Esophagus mucosa (tissue), 1 donor: Measurements from ENCODE around the gene BCOR. TPM values are rescaled to one million over a fixed set of nuclear protein-coding genes. Genes with fewer than 3 reads are reported as not detected.

Experiments
- ATAC-seq: fragments of 200-7000 bp; cut with Tn5 transposase; one replicate; pipeline ENCODE4 v1.9.1; 2020
- total RNA-seq: library from RNA; stranded (reverse); gene quantifications from one replicate; pipeline ENCODE4 v1.2.4, GENCODE V29; 2023
- donor health status: DM: yes; HTN: yes; CAD: no.

The BCOR gene
- total RNA-seq, 1 donor from 2014 or later, result 16.2 TPM

DNA sequence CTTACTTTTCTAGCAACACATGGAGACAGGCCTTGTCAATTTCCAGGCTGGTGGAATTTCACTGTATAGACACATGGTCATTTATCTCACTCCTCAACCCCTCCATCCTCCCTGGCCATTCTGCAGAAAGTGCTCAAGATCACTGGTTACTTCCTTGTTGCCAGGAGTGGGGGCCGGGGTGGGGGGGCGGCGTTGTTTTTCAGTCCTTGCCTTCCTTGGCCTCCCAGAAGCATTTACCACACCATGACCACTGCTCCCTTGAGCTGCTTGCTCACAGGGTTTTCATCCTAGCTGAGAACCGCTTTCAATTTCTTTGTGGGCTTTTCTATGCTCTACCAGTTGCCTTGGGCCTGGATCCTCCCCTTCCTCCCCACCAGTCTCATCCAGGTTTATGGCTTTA lies 14.1 kb upstream of the BCOR start:
- ATAC-seq, result no peak

GRCh38 chrX:40109288-40110008 lies 11.7 kb upstream of the BCOR start:
- ATAC-seq, result no peak

DNA sequence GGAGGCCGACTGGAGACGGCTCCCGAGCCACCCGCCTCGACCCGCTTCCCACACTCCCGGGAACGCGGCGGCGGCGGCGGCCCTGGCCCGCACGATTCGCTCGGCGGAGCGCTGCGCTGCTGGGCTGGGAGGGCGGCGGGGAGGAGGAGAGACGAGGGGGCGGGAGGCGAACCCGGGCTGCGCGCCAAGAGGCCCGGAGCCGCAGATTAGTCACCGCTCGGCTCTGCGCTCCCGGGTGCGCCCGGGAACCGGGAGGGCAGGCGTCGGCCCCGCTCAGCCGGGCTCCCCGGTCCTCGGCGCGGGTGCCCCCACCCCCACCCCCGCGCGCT lies 11.2 kb upstream of the BCOR start:
- ATAC-seq, result peak; percentile 73

DNA sequence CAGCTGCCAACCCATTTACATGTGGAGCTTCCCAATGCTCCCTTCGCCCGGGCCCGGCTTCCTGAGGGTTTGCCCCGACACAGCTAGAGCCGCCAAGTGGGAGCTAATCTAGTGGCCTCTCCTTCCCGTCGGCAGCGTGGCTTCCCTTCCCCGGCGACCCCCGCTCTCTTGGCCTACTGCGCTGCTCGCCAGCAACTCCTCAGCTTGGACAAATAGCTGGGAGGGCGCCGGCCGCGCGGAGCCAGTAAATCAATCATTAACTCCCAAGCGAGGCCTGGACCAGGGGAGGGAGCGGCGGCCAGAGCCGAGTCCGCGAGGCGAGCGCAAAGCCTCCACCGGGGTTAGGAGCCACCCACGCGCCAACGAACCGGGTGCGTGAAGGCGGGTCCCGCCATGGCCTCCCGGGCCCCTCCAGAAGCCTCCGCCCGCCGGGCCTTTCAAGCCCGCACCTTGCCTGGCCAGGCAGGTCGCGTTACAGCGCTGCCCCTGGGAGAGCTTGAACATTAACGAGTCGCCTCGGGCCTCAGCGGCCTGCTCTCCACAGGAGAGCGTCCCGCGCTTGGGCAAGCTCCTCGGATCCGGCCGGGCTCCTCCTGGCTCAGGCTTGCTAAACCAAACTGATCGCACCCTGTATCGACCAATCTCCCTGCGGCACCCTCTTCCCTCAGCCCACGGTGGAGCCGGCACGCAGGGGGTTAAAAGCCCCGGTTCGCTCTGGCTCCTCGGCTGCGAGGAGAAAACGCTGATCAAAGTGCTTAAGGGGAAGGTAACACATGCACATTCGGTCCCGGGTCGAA lies 10.6 kb upstream of the BCOR start:
- ATAC-seq, result peak; percentile 18

- ATAC-seq, result peak; percentile 56
Measured at GRCh38 chrX:40107291-40108161, 9.8 kb upstream of the BCOR start.

DNA sequence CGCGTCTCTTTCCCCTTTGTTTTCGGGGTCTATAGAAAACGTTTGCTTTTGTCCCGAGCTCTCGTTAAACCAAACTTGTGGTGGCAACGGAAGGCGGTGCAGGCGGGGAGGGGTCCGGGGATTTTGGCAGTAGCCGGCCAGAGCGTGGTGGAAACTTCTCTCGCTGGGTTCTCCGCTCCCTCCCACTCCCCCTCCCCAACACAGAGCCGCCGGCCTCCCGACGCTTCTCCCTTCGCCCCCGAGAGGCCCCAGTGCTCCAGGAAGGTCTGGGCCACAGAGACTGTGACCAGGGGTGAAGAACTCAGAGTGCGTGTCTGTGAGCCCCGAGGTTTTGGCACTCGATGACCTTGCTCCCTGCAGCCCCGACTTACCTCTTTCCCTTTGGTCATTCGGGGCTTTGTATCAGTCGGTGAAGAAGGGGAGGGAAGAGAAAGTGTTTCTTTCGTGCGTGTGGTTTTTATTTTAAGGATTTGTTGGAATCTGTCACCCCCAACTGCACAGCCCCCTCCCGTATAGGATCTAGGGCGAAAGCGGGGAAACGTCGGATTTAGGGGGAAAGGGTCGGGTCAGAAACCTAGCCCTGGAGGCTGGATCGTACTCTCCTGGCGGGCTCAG lies 9.0 kb upstream of the BCOR start:
- no peak for ATAC-seq

DNA sequence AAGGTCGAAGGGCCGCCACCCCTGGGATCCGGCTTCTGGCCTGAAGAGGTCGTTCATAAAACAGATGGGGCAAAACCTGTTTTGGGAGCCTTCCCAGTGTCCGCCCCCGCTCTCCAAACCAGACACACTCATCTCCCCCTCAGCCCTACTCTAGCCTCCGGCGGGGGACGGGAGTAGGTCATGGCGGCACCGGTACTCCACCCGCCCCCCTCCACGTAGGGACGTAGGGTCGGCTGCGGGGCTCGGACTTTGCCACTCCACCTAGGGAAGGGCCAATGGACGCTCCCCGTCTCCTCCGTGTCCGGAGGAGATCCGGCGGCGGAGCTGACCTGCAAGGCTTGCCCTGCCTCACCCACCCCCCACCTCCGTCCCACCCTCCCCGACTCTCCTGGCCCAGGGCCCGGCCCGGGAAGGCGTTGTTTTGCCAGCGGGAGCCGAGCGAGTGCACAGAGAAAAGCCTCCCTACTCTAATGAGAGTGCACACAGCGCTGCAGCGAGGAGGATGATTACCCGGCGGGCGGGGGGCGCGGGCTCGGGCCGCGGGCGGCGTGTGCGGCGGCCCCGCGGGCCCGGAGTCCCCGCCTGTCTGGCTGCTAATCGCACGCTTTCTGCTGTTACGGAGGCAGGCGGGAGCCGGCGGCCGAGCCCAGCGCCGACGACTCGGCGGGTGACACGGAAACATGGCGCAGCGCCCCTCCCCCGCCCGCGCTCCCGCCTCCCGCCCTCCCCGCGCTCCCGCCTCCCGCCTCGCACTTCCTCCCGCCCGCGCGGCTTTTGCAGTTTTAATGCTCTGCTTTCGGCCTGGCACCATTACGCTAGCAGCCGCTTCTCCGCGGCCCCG lies 8.3 kb upstream of the BCOR start:
- peak; percentile 7 for ATAC-seq

DNA sequence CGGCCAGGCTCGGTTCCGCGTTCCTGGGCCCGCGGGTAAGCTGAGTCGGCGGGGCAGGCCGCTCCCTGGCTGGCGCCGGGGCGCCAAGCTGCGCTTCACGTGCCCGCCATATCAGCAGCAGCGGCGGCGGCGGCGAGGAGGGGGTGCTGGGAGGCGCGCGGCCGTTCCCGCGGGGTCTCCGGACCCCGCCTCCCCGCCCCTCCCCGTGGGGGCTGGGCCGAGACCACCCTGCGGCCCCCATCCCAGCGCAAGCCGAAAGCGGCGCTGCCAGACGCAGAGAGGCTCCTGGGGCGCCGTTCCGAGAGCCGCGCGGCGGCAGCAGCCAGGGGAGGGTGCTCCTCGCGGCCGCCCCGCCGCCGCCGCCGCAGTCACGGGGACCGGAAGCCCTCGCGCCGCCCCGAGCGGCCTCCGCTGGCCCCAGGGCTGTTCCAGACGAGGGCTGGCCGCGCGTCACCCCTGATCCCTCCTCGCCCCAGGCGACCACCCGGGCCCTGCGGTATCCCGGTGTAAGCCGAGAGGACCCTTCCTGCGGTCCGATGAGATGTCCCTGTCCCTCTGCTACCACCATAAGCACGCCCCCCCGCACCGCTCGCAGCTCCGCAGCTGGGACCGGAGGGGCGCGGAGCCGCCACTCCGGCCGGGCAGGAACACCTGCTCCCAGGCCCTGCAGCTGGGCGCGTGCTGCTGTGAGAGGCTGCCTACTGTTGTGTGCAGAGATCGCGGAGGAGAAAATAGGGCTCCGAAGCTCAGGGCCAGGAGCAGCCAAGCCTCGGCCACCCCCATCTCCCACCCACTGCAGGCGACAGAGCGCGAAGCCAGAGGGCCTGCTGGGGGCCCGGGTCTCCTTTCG lies 7.5 kb upstream of the BCOR start:
- ATAC-seq, result peak; percentile 23

- peak; percentile 49 for ATAC-seq
Measured at GRCh38 chrX:40104630-40104984, 6.8 kb upstream of the BCOR start.

- no peak for ATAC-seq
Measured at GRCh38 chrX:40103565-40104323, 6.0 kb upstream of the BCOR start.

- no peak for ATAC-seq
Measured at GRCh38 chrX:40102393-40103381, 4.9 kb upstream of the BCOR start.

- ATAC-seq, result no peak
Measured at GRCh38 chrX:40101430-40101802, 3.7 kb upstream of the BCOR start.

- no peak for ATAC-seq
Measured at GRCh38 chrX:40100537-40101429, 3.0 kb upstream of the BCOR start.

DNA sequence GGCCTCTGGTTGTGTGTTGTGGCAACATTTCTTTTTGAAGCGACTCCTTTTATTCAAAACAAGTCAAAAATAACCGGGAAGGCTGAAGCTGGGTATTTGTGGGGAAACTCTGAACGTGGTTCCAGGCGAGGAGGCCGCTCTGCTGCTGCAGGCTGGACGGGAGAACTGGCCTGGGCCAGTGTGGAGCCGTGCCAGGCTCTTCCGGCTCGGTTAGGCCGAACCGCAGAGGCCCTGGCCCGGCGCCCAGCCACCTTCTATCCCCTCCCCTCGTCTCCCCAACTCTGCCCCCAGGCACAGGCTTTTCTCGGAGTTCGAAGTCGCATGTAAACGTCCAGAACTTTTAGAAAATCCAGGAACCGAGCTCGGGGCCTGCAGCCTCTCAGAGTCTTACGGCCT lies 2.4 kb upstream of the BCOR start:
- ATAC-seq, result no peak

GRCh38 chrX:40099055-40099958 lies 1.5 kb upstream of the BCOR start:
- ATAC-seq, result peak; percentile 4

- peak; percentile 18 for ATAC-seq
Measured at GRCh38 chrX:40098264-40099054, 701 bp upstream of the BCOR start.
